WTC11 (cell line): ENCODE results near the gene ENTPD1. TPM values are rescaled to one million over a fixed set of nuclear protein-coding genes. Genes with fewer than 3 reads are reported as not detected.

ENCODE experiments used
- ATAC-seq: fragments of 200-7000 bp; cut with Tn5 transposase; 2 replicates; pipeline ENCODE4 v1.10.0; 2021; ENCODE audit warnings: mild to moderate bottlenecking, moderate library complexity
- CTCF ChIA-PET: fragments of 300-600 bp; sonication (Branson Sonifier 250); formaldehyde crosslinking; loops from one replicate; lab custom pipeline; 2021; ENCODE audit warnings: antibody characterized with exemption; lab: Charles Lee
- POLR2A ChIA-PET: fragments of 350-600 bp; sonication (Branson Sonifier 250); formaldehyde crosslinking; loops from one replicate; lab custom pipeline; 2021; ENCODE audit warnings: antibody characterized with exemption; lab: Charles Lee
- DNase-seq: peaks from one replicate; pipeline ENCODE4 v3.0.0; 2021; ENCODE audit warnings: low spot score
- H3K27ac Mint-ChIP-seq: 2 replicates; pipeline ENCODE4 v1.8.0; 2021; ENCODE audit warnings: mixed read lengths
- H3K27me3 Mint-ChIP-seq: 2 replicates; pipeline ENCODE4 v1.8.0; 2021; ENCODE audit warnings: low read depth, mild to moderate bottlenecking, moderate library complexity, mixed read lengths
- H3K36me3 Mint-ChIP-seq: 2 replicates; pipeline ENCODE4 v1.8.0; 2021; ENCODE audit warnings: mixed read lengths
- H3K4me1 Mint-ChIP-seq: 2 replicates; pipeline ENCODE4 v1.8.0; 2022; ENCODE audit warnings: mixed read lengths
- H3K4me3 Mint-ChIP-seq: 2 replicates; pipeline ENCODE4 v1.8.0; 2021; ENCODE audit warnings: mild to moderate bottlenecking, moderate library complexity, mixed read lengths
- H3K9me3 Mint-ChIP-seq: 2 replicates; pipeline ENCODE4 v1.8.0; 2021; ENCODE audit warnings: mixed read lengths
- ATF2 ChIP-seq: sonication (generic); formaldehyde crosslinking; IDR thresholded peaks from 2 replicates; pipeline ENCODE4 v1.8.1; 2022; ENCODE audit warnings: low read depth, missing genetic modification reagents, borderline replicate concordance
- ATF3 ChIP-seq: sonication (generic); formaldehyde crosslinking; conservative IDR thresholded peaks from 2 replicates; pipeline ENCODE4 v1.8.1; 2022; ENCODE audit warnings: mild to moderate bottlenecking, missing genetic modification reagents
- CREB1 ChIP-seq: sonication (generic); formaldehyde crosslinking; IDR thresholded peaks from 2 replicates; pipeline ENCODE4 v1.8.0; 2023; ENCODE audit warnings: mild to moderate bottlenecking, missing genetic modification reagents
- ELF4 ChIP-seq: sonication (generic); formaldehyde crosslinking; IDR thresholded peaks from 2 replicates; pipeline ENCODE4 v1.8.1; 2022; ENCODE audit warnings: low read depth, mild to moderate bottlenecking, moderate library complexity, missing genetic modification reagents
- EMX1 ChIP-seq: fragments of 250-450 bp; sonication (Bioruptor Pico); IDR thresholded peaks from 2 replicates; pipeline ENCODE4 v1.8.0; 2021; ENCODE audit warnings: mild to moderate bottlenecking
- ETV6 ChIP-seq: sonication (generic); formaldehyde crosslinking; IDR thresholded peaks from 2 replicates; pipeline ENCODE4 v1.8.1; 2022; ENCODE audit warnings: mild to moderate bottlenecking, missing genetic modification reagents
- GRHL2 ChIP-seq: fragments of 250-450 bp; sonication (Bioruptor Pico); IDR thresholded peaks from 2 replicates; pipeline ENCODE4 v1.8.0; 2022; ENCODE audit warnings: mild to moderate bottlenecking, moderate library complexity; ENCODE audit not compliant: insufficient replicate concordance, severe bottlenecking
- NFATC4 ChIP-seq: fragments of 250-450 bp; sonication (Bioruptor Pico); IDR thresholded peaks from 2 replicates; pipeline ENCODE4 v1.9.0; 2021; ENCODE audit warnings: mild to moderate bottlenecking
- NR1H2 ChIP-seq: sonication (generic); formaldehyde crosslinking; IDR thresholded peaks from 2 replicates; pipeline ENCODE4 v1.9.0; 2021; ENCODE audit warnings: mild to moderate bottlenecking, moderate library complexity, missing genetic modification reagents
- OVOL2 ChIP-seq: fragments of 250-450 bp; sonication (Bioruptor Pico); IDR thresholded peaks from 2 replicates; pipeline ENCODE4 v1.9.0; 2021; ENCODE audit warnings: mild to moderate bottlenecking, borderline replicate concordance
- SMAD4 ChIP-seq: sonication (generic); formaldehyde crosslinking; IDR thresholded peaks from 2 replicates; pipeline ENCODE4 v1.8.0; 2022; ENCODE audit warnings: mild to moderate bottlenecking, missing genetic modification reagents
- TP53 ChIP-seq: sonication (generic); formaldehyde crosslinking; IDR thresholded peaks from 2 replicates; pipeline ENCODE4 v1.8.1; 2023; ENCODE audit warnings: mild to moderate bottlenecking, missing genetic modification reagents
- ZNF121 ChIP-seq: sonication (generic); formaldehyde crosslinking; IDR thresholded peaks from 2 replicates; pipeline ENCODE4 v1.8.0; 2023; ENCODE audit warnings: missing genetic modification reagents
- ZNF423 ChIP-seq: fragments of 250-450 bp; sonication (Bioruptor Pico); IDR thresholded peaks from 2 replicates; pipeline ENCODE4 v2.1.2; 2022; ENCODE audit warnings: mild to moderate bottlenecking, moderate library complexity
- total RNA-seq: library from RNA; stranded (reverse); gene quantifications from 3 replicates; pipeline ENCODE4 v1.2.3, GENCODE V29; 2021
- TF ChIP-seq, protein P1 (sequence below): fragments of 250-450 bp; sonication (Bioruptor Pico); IDR thresholded peaks from 2 replicates; pipeline ENCODE4 v1.9.0; 2021; ENCODE audit warnings: mild to moderate bottlenecking
- TF ChIP-seq, protein P2 (sequence below): sonication (generic); formaldehyde crosslinking; IDR thresholded peaks from 2 replicates; pipeline ENCODE4 v1.8.1; 2023; ENCODE audit warnings: mild to moderate bottlenecking, missing genetic modification reagents
- TF ChIP-seq, protein P3 (sequence below): sonication (generic); formaldehyde crosslinking; IDR thresholded peaks from 2 replicates; pipeline ENCODE4 v1.8.0; 2022; ENCODE audit warnings: mild to moderate bottlenecking, missing genetic modification reagents
- TF ChIP-seq, protein P4 (sequence below): fragments of 250-450 bp; sonication (Bioruptor Pico); IDR thresholded peaks from 2 replicates; pipeline ENCODE4 v1.9.0; 2021; ENCODE audit warnings: moderate library complexity, mild to moderate bottlenecking, inconsistent platforms, borderline replicate concordance

Gene ENTPD1
- total RNA-seq, 1 experiment from 2014 or later, result 2.3 TPM

DNA sequence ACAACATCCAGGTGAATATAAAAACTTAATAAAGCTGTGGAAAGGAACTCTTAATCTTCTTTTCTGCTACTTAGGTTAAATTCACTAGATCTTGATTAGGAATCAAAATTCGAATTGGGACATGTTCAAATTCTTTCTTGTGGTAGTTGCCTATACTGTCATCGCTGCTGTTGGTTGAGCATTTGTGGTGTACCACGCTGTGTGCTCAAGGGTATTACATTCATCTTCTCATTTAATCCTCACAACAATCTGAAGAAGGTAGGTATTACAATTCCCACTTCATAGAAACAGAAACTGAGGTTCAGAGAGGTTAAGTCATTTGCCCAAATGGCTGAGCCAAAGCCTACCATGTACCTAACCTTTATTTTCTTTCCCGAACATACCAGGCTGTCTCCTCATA lies 111.9 kb downstream of the ENTPD1 start (continued):
- TF ChIP-seq TP53 (CRISPR knock-in tag), result no peak
- TF ChIP-seq, protein P1, sequence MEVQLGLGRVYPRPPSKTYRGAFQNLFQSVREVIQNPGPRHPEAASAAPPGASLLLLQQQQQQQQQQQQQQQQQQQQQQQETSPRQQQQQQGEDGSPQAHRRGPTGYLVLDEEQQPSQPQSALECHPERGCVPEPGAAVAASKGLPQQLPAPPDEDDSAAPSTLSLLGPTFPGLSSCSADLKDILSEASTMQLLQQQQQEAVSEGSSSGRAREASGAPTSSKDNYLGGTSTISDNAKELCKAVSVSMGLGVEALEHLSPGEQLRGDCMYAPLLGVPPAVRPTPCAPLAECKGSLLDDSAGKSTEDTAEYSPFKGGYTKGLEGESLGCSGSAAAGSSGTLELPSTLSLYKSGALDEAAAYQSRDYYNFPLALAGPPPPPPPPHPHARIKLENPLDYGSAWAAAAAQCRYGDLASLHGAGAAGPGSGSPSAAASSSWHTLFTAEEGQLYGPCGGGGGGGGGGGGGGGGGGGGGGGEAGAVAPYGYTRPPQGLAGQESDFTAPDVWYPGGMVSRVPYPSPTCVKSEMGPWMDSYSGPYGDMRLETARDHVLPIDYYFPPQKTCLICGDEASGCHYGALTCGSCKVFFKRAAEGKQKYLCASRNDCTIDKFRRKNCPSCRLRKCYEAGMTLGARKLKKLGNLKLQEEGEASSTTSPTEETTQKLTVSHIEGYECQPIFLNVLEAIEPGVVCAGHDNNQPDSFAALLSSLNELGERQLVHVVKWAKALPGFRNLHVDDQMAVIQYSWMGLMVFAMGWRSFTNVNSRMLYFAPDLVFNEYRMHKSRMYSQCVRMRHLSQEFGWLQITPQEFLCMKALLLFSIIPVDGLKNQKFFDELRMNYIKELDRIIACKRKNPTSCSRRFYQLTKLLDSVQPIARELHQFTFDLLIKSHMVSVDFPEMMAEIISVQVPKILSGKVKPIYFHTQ (CRISPR knock-in tag), result no peak
- TF ChIP-seq, all 79 proteins: peak for 0

DNA sequence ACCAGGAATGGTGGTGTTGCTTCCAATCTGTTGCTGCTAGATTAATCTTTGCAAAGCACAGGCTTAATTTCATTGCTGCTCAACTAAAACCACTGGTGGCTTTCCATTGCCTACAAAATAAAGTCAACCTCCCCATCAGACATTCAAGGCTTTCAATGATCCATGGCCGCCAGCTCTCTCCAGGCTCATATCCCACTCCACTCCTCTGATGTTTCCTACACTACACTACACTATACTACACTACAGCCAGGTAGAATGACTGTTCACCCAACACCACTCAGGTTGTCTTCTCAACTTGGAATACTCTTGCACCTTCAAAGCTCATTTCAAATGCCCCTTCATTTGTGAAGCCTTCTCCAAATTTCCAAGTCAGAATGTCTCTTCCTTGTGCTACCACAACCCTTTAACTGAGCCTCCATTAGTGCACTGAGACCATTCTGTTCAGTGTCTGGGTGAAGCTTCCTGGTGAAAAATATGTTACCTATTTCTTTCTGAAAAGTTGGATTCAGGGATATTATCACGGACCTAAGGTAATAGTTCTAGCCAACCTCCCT lies 116.3 kb downstream of the ENTPD1 start:
- Mint-ChIP-seq H3K4me3 (no peak overlapping the region), H3K36me3 (peaks cover 43% of the 10 kb centered on the region), H3K4me1 (0 out of 2 replicates have a peak, but pooled peaks cover 6% of the 10 kb centered on the region), H3K27ac (no peak overlapping the region), H3K9me3 (peaks cover 29% of the 10 kb centered on the region), H3K27me3 (no peaks in the 10 kb centered on the region)
- ATAC-seq, result no peak
- DNase-seq, result no peak
- ChIA-PET POLR2A (interaction anchor here (0.5 kb wide), 1 partner anchor 1230 kb away, joined by 7 read pairs; no protein-coding TSS in a partner anchor), CTCF (interaction anchor here (0.9 kb wide), 1 partner anchor 178 kb away, joined by 4 read pairs; the partner anchor contains the start of gene TCTN3)
- no peak for TF ChIP-seq ZNF121
- no peak for TF ChIP-seq ZNF423 (CRISPR knock-in tag)
- no peak for TF ChIP-seq NFATC4 (CRISPR knock-in tag)
- TF ChIP-seq, protein P2, sequence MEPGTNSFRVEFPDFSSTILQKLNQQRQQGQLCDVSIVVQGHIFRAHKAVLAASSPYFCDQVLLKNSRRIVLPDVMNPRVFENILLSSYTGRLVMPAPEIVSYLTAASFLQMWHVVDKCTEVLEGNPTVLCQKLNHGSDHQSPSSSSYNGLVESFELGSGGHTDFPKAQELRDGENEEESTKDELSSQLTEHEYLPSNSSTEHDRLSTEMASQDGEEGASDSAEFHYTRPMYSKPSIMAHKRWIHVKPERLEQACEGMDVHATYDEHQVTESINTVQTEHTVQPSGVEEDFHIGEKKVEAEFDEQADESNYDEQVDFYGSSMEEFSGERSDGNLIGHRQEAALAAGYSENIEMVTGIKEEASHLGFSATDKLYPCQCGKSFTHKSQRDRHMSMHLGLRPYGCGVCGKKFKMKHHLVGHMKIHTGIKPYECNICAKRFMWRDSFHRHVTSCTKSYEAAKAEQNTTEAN (CRISPR knock-in tag), result no peak
- no peak for TF ChIP-seq ATF3 (CRISPR knock-in tag)
- no peak for TF ChIP-seq ELF4
- TF ChIP-seq, protein P3, sequence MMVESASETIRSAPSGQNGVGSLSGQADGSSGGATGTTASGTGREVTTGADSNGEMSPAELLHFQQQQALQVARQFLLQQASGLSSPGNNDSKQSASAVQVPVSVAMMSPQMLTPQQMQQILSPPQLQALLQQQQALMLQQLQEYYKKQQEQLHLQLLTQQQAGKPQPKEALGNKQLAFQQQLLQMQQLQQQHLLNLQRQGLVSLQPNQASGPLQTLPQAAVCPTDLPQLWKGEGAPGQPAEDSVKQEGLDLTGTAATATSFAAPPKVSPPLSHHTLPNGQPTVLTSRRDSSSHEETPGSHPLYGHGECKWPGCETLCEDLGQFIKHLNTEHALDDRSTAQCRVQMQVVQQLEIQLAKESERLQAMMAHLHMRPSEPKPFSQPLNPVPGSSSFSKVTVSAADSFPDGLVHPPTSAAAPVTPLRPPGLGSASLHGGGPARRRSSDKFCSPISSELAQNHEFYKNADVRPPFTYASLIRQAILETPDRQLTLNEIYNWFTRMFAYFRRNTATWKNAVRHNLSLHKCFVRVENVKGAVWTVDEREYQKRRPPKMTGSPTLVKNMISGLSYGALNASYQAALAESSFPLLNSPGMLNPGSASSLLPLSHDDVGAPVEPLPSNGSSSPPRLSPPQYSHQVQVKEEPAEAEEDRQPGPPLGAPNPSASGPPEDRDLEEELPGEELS (CRISPR knock-in tag), result no peak
- no peak for TF ChIP-seq EMX1 (CRISPR knock-in tag)
- TF ChIP-seq GRHL2 (CRISPR knock-in tag), result no peak
- no peak for TF ChIP-seq ETV6
- TF ChIP-seq SMAD4 (CRISPR knock-in tag), result no peak
- no peak for TF ChIP-seq NR1H2 (CRISPR knock-in tag)
- TF ChIP-seq, protein P4, sequence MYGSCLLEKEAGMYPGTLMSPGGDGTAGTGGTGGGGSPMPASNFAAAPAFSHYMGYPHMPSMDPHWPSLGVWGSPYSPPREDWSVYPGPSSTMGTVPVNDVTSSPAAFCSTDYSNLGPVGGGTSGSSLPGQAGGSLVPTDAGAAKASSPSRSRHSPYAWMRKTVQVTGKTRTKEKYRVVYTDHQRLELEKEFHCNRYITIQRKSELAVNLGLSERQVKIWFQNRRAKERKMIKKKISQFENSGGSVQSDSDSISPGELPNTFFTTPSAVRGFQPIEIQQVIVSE, result no peak
- TF ChIP-seq CREB1 (CRISPR knock-in tag), result no peak
- TF ChIP-seq OVOL2, result no peak
- TF ChIP-seq ATF2 (CRISPR knock-in tag), result no peak
